Coronary artery (tissue), 2 donors: Measurements from ENCODE around the gene SEPTIN2.
"Not testable (repeated sequence)": the region's sequence is repeated elsewhere in the genome, so short reads cannot be mapped to it uniquely, and the experiment has no call there.

Source experiments
- DNase-seq: peaks from one replicate; pipeline ENCODE4 v3.0.0-alpha.2; 2017; ENCODE audit warnings: low spot score
- H3K27ac ChIP-seq, 2 donors: fragments of 200-600 bp; sonication (generic); one replicate each; pipeline ENCODE4 v1.5.1; 2016 to 2019
- H3K4me3 ChIP-seq: fragments of 200-600 bp; sonication (generic); 2 replicates; pipeline ENCODE4 v1.5.1; 2016; ENCODE audit warnings: mild to moderate bottlenecking, moderate library complexity
- TF ChIP-seq, protein P1 (sequence below): fragments of 200-600 bp; sonication (generic); IDR thresholded peaks from one replicate; pipeline ENCODE4 v1.5.1; 2019; ENCODE audit warnings: antibody characterized with exemption

SEPTIN2 gene

DNA sequence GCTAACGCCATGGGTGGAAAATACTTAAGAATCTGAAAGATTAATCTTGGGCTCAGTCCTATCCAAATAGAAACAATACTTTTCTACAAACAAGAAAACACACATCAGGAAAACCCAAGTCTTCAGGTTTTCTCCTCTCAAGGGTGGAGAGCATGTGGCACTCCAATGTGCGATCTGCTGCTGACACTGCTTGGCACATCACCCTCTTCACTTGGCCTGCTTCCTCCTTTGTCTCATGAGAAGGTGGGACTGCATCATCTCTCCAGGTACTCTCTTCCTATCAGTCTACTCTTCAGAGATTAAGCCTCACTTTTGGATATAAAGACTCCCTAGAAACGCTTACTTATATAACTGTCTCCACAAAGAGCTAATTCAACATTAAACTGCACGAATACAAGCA lies 26.7 kb upstream of the SEPTIN2 start:
- TF ChIP-seq, protein P1, sequence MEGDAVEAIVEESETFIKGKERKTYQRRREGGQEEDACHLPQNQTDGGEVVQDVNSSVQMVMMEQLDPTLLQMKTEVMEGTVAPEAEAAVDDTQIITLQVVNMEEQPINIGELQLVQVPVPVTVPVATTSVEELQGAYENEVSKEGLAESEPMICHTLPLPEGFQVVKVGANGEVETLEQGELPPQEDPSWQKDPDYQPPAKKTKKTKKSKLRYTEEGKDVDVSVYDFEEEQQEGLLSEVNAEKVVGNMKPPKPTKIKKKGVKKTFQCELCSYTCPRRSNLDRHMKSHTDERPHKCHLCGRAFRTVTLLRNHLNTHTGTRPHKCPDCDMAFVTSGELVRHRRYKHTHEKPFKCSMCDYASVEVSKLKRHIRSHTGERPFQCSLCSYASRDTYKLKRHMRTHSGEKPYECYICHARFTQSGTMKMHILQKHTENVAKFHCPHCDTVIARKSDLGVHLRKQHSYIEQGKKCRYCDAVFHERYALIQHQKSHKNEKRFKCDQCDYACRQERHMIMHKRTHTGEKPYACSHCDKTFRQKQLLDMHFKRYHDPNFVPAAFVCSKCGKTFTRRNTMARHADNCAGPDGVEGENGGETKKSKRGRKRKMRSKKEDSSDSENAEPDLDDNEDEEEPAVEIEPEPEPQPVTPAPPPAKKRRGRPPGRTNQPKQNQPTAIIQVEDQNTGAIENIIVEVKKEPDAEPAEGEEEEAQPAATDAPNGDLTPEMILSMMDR: no peak
- no peak for DNase-seq
- H3K4me3 ChIP-seq: no peak overlapping the region
- no peak overlapping the region for H3K27ac ChIP-seq

DNA sequence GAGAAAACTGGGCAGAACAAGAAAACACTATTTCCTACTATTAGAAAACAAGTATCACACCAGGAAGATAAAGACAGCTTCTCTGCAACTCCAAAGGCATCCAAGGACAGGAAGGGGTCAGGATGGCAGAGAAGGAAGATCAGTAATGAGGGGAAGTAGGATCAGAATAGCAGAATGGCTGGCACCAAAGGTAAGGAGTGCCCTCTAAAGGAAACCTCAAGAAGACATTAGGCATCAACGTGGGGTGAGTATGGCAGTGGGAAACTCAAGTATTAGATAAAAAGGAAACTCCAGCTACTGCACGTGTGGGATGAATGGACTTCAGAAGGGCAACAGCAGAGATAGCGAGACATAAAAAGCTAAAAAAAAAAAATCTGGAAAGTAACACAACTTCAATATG lies 26.1 kb upstream of the SEPTIN2 start:
- no peak overlapping the region for H3K27ac ChIP-seq
- no peak for DNase-seq
- H3K4me3 ChIP-seq: no peak overlapping the region
- TF ChIP-seq, protein P1: no peak

- Histone ChIP-seq H3K27ac (no peak overlapping the region), H3K4me3 (no peak overlapping the region)
- TF ChIP-seq, protein P1: no peak
- DNase-seq: no peak
These were observed 24.6 kb upstream of the SEPTIN2 start for GRCh38 chr2:241291153-241291552.

GRCh38 chr2:241291977-241292376 lies 23.7 kb upstream of the SEPTIN2 start:
- Histone ChIP-seq H3K27ac (no peak overlapping the region), H3K4me3 (no peak overlapping the region)
- TF ChIP-seq, protein P1: no peak
- no peak for DNase-seq

DNA sequence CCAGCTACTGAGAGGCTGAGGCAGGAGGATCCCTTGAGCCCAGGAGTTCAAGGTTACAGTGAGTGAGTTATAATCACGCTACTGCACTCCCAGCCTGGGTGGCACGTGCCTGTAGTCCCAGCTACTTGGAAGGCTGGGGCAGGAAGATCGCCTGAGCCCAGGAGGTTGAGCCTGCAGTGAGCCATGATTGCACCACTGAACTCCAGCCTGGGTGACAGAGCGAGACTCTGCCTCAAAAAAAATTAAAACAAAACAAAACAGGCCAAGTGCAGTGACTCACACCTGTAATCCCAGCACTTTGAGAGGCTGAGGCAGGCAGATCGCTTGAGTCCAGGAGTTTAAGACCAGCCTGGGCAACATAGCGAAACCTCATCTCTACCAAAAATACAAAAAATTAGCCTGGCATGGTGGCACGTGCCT lies 22.3 kb upstream of the SEPTIN2 start:
- not testable (repeated sequence) for H3K4me3 ChIP-seq, DNase-seq, H3K27ac ChIP-seq

- TF ChIP-seq, protein P1: no peak
- H3K4me3 ChIP-seq: no peak overlapping the region
- no peak overlapping the region for H3K27ac ChIP-seq
- no peak for DNase-seq
These were observed 20.2 kb upstream of the SEPTIN2 start for GRCh38 chr2:241295326-241296095.

- DNase-seq: no peak
- H3K27ac ChIP-seq: no peak overlapping the region
- TF ChIP-seq, protein P1: no peak
- no peak overlapping the region for H3K4me3 ChIP-seq
These were observed 19.0 kb upstream of the SEPTIN2 start for GRCh38 chr2:241296767-241297166.
